Measurements from ENCODE around the gene LRRC28. TPM values are rescaled to one million over a fixed set of nuclear protein-coding genes. Genes with fewer than 3 reads are reported as not detected.

LRRC28 gene
- total and polyA plus RNA-seq, 10 of the 15 experiments (the other 5 are each of a cell fraction or from before 2014, with no cell fraction given), result 21.3 to 54.9 (median 27.7) TPM

DNA sequence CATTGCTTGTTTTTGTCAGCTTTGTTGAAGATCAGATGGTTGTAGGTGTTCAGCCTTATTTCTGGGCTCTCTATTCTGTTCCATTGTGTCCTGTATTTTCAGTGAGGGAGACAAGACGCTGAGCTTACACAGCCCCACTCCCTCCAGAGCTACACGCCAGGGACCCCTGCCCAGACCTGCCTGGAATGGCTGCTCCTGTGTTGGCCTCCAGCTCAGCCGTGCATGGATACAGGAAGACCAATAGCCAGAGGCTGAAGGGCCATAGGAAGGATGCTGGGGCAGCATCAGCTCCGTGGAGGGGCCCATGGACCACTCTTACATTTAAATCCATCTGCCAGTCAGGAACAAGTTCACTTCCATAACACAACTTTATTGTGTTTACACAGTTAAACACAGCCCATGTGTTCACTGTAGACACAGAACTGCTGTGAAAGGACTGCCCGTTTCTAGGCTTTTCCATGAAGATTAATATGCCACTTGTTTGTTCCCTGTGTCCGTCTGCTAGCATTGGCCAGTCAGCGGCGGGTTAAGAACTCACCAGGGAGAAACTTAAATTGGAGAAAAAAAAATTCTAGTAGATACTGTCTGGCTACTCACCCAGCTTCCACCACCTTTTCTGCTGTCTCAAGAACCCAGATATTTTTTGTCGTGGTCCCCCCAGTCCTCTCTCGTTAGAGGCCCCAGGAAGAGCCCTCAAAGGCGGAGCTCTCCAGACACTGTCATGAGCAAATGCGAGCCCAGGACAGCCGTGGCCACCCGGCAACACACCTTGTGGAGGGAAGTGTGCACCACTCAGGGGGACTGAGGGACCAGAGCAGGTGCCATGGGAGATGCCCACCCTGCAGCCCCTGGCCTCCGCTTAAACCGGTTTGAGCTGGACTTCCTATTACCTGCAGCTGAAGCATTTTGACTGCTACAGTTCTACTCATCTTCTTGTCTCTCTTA lies 172.2 kb downstream of the LRRC28 start:
- H3K9ac ChIP-seq (ENCODE audit: control insufficient read depth, insufficient read depth, low read length), result no peak overlapping the region
- ChIA-PET CTCF (interaction anchor here (0.8 kb wide), 1 partner anchor 79 kb away, joined by 3 read pairs; no protein-coding TSS in a partner anchor), RAD21 (ENCODE audit: unreplicated experiment) (interaction anchor here (0.8 kb wide), 1 partner anchor 185 kb away, joined by 3 read pairs; no protein-coding TSS in a partner anchor), SMC1A (ENCODE audit: uncharacterized antibody, unreplicated experiment) (interaction anchor here (1.1 to 2.9 kb wide), 2 partner anchors 141 to 281 kb away, joined by 3 to 7 read pairs; no protein-coding TSS in a partner anchor), POLR2A (no interaction called here)
- no peak overlapping the region for H3K4me3 ChIP-seq
- 0 out of 3 replicates have a peak, but pooled peaks cover 2% of the 10 kb centered on the region for H3K9me3 ChIP-seq (replicated peaks; ENCODE audit: control insufficient read depth, insufficient read depth, low read length)
- H3K4me1 ChIP-seq (ENCODE audit: control insufficient read depth, insufficient read depth, low read length), result peaks cover 16% of the 10 kb centered on the region
- intact Hi-C loops (cut with micrococcal nuclease; ENCODE audit: unreplicated experiment), result no loop called here
- no peak for DNase-seq (ENCODE audit: low read depth, low spot score)
- H3K79me2 ChIP-seq (ENCODE audit: control insufficient read depth, insufficient read depth, low read length), result no peaks in the 10 kb centered on the region
- H3K27me3 ChIP-seq (replicated peaks in 1 of 2; ENCODE audit: control insufficient read depth in 2 of 2, insufficient read depth in 2 of 2, low read length in 1 of 2), result no peaks in the 10 kb centered on the region; a peak in 2 of 4 replicates
- whole genome bisulfite sequencing (ENCODE audit: insufficient coverage, insufficient replicate concordance, low lambda C conversion rate, missing lambda C conversion rate), result 92% methylated on average over 16 of the region's 16 CpGs
- ATAC-seq, result no peak
- no TSS peak for BruUV-seq (replicated peaks)
- H3K27ac ChIP-seq (ENCODE audit: control insufficient read depth, insufficient read depth), result no peak overlapping the region
- H3K36me3 ChIP-seq (ENCODE audit: control insufficient read depth in 2 of 2, insufficient read depth in 2 of 2, low read length in 1 of 2), result no peaks in the 10 kb centered on the region
- no peak for FAIRE-seq
- no peak overlapping the region for H3K4me2 ChIP-seq (ENCODE audit: control insufficient read depth, insufficient read depth)
- in situ Hi-C loops (cut with MboI), result no loop called here
- no peak for TF ChIP-seq NFYB (IDR thresholded peaks at IDR 0.05; ENCODE audit: insufficient read depth, low read depth, low read length)
- TF ChIP-seq CBX3 (IDR thresholded peaks at IDR 0.05; ENCODE audit: borderline replicate concordance, low read depth), result no peak
- TF ChIP-seq RELB (IDR thresholded peaks at IDR 0.05; ENCODE audit: low read depth), result no peak
- TF ChIP-seq BMI1 (IDR thresholded peaks at IDR 0.05; ENCODE audit: borderline replicate concordance), result no peak
- TF ChIP-seq, protein P1, sequence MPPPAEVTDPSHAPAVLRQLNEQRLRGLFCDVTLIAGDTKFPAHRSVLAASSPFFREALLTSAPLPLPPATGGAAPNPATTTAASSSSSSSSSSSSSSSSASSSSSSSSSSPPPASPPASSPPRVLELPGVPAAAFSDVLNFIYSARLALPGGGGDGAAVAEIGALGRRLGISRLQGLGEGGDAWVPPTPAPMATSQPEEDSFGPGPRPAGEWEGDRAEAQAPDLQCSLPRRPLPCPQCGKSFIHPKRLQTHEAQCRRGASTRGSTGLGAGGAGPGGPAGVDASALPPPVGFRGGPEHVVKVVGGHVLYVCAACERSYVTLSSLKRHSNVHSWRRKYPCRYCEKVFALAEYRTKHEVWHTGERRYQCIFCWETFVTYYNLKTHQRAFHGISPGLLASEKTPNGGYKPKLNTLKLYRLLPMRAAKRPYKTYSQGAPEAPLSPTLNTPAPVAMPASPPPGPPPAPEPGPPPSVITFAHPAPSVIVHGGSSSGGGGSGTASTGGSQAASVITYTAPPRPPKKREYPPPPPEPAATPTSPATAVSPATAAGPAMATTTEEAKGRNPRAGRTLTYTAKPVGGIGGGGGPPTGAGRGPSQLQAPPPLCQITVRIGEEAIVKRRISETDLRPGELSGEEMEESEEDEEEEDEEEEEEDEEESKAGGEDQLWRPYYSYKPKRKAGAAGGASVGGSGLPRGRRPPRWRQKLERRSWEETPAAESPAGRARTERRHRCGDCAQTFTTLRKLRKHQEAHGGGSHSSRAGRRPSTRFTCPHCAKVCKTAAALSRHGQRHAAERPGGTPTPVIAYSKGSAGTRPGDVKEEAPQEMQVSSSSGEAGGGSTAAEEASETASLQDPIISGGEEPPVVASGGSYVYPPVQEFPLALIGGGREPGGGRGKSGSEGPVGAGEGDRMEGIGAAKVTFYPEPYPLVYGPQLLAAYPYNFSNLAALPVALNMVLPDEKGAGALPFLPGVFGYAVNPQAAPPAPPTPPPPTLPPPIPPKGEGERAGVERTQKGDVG (CRISPR knock-in tag; IDR thresholded peaks at IDR 0.05), result no peak
- no peak for TF ChIP-seq DPF2 (IDR thresholded peaks at IDR 0.05)
- TF ChIP-seq RB1 (IDR thresholded peaks at IDR 0.05; ENCODE audit: borderline replicate concordance), result no peak
- no peak for TF ChIP-seq USF2 (IDR thresholded peaks at IDR 0.05; ENCODE audit: borderline replicate concordance, low read depth, low read length)
- TF ChIP-seq MEF2B (IDR thresholded peaks at IDR 0.05; ENCODE audit: partially characterized antibody, poor library complexity, severe bottlenecking), result no peak
- no peak for TF ChIP-seq YY1 (IDR thresholded peaks at IDR 0.05; ENCODE audit: low read depth, low read length)
- no peak for TF ChIP-seq ZNF217 (IDR thresholded peaks at IDR 0.05)
- TF ChIP-seq EP300 (IDR thresholded peaks at IDR 0.05; ENCODE audit: borderline replicate concordance in 1 of 2, control insufficient read depth in 1 of 2, low read depth in 2 of 2, low read length in 2 of 2), result no peak
- TF ChIP-seq SIN3A (IDR thresholded peaks at IDR 0.05; ENCODE audit: low read depth, low read length), result no peak
- no peak for TF ChIP-seq CEBPB (IDR thresholded peaks at IDR 0.05; ENCODE audit: borderline replicate concordance in 1 of 2, low read depth in 2 of 2, low read length in 2 of 2)
- no peak for TF ChIP-seq PML (IDR thresholded peaks at IDR 0.05; ENCODE audit: low read length)
- no peak for TF ChIP-seq ZNF207 (IDR thresholded peaks at IDR 0.05; ENCODE audit: borderline replicate concordance)
- no peak for TF ChIP-seq RFX5 (IDR thresholded peaks at IDR 0.05; ENCODE audit: low read depth, low read length)
- H4K20me1 ChIP-seq (ENCODE audit: control insufficient read depth, insufficient read depth), result no peaks in the 10 kb centered on the region
- H2AFZ ChIP-seq (ENCODE audit: control insufficient read depth, low read depth, low read length), result no peak overlapping the region
